Nephron progenitor cell (in vitro differentiated cells): ENCODE data around the gene PGAP6.

Source experiments
- DNase-seq: peaks from one replicate; pipeline ENCODE4 v3.0.0; 2021
- H3K27ac Mint-ChIP-seq: 2 replicates; pipeline ENCODE4 v1.8.0; 2021; ENCODE audit warnings: mild to moderate bottlenecking, moderate library complexity, mixed read lengths
- H3K27me3 Mint-ChIP-seq: 2 replicates; pipeline ENCODE4 v1.8.0; 2021; ENCODE audit warnings: mild to moderate bottlenecking, low read depth, mixed read lengths; ENCODE audit not compliant: poor library complexity
- H3K36me3 Mint-ChIP-seq: 2 replicates; pipeline ENCODE4 v1.8.0; 2021; ENCODE audit warnings: low read depth, mixed read lengths
- H3K4me1 Mint-ChIP-seq: 2 replicates; pipeline ENCODE4 v1.8.0; 2021; ENCODE audit warnings: mixed read lengths
- H3K4me3 Mint-ChIP-seq: 2 replicates; pipeline ENCODE4 v1.8.0; 2021; ENCODE audit warnings: mild to moderate bottlenecking, moderate library complexity, mixed read lengths
- H3K9me3 Mint-ChIP-seq: 2 replicates; pipeline ENCODE4 v1.8.0; 2021; ENCODE audit warnings: mild to moderate bottlenecking, moderate library complexity, mixed read lengths
- TF ChIP-seq, protein P1 (sequence below): fragments of 200-600 bp; sonication (generic); IDR thresholded peaks from 2 replicates; pipeline ENCODE4 v1.5.0; 2021; ENCODE audit warnings: antibody characterized with exemption

The PGAP6 gene

DNA sequence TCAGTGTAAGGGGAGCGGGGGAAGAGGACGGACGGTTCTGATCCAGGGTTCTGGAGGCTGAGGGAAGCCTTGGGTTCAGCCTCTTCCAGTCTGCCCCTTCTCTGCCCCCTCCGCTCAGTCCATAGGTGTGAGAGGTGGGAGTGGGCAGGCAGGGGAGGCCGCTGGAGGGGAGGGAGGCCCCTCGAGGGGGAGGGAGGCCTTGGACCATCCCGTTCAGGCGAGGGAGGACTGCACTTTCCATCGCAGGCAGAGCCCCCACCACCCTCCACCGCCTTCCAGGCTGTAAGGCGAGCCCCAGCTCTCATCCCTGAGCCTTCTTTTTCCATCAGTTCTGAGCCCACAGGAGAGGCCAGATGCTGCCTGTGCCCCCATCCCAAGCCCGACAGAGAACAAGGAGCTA lies 25.0 kb downstream of the PGAP6 start:
- TF ChIP-seq, protein P1, sequence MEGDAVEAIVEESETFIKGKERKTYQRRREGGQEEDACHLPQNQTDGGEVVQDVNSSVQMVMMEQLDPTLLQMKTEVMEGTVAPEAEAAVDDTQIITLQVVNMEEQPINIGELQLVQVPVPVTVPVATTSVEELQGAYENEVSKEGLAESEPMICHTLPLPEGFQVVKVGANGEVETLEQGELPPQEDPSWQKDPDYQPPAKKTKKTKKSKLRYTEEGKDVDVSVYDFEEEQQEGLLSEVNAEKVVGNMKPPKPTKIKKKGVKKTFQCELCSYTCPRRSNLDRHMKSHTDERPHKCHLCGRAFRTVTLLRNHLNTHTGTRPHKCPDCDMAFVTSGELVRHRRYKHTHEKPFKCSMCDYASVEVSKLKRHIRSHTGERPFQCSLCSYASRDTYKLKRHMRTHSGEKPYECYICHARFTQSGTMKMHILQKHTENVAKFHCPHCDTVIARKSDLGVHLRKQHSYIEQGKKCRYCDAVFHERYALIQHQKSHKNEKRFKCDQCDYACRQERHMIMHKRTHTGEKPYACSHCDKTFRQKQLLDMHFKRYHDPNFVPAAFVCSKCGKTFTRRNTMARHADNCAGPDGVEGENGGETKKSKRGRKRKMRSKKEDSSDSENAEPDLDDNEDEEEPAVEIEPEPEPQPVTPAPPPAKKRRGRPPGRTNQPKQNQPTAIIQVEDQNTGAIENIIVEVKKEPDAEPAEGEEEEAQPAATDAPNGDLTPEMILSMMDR = no peak
- Mint-ChIP-seq H3K27ac (no peak overlapping the region), H3K4me1 (peaks cover 17% of the 10 kb centered on the region), H3K36me3 (no peaks in the 10 kb centered on the region), H3K4me3 (no peak overlapping the region), H3K9me3 (no peaks in the 10 kb centered on the region), H3K27me3 (peaks cover 8% of the 10 kb centered on the region)
- no peak for DNase-seq

DNA sequence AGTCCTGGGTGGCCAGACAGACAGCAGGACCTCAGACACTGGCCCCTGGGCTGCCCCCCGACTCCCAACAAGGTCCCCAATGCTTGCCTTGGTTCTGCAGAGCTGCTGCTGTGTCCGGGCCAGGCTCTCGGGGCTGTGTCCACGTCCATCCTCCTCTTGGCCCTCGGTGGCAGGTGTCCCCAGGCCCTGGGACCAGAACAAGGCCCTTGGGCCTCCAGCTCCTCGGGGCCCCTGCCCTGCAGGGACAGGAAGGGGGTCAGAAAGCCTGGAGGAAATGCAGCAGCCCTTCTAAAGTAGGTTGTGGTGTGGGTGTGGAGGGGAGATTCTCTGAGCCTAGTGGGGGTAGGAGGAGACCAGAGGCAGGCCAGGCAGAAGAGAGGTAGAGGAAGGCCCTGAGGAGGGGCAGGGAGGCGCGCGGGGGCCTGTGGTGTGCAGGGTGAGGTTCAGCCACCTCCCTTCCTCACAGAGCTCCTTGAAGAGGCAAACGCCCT lies 26.8 kb downstream of the PGAP6 start:
- H3K9me3 Mint-ChIP-seq = no peaks in the 10 kb centered on the region
- peak overlapping the region; percentile 89 for H3K27ac Mint-ChIP-seq
- TF ChIP-seq, protein P1 = no peak
- no peak overlapping the region for H3K4me3 Mint-ChIP-seq
- DNase-seq = no peak
- peaks cover 30% of the 10 kb centered on the region for H3K4me1 Mint-ChIP-seq
- peaks cover 6% of the 10 kb centered on the region for H3K36me3 Mint-ChIP-seq
- H3K27me3 Mint-ChIP-seq = peaks cover 8% of the 10 kb centered on the region

DNA sequence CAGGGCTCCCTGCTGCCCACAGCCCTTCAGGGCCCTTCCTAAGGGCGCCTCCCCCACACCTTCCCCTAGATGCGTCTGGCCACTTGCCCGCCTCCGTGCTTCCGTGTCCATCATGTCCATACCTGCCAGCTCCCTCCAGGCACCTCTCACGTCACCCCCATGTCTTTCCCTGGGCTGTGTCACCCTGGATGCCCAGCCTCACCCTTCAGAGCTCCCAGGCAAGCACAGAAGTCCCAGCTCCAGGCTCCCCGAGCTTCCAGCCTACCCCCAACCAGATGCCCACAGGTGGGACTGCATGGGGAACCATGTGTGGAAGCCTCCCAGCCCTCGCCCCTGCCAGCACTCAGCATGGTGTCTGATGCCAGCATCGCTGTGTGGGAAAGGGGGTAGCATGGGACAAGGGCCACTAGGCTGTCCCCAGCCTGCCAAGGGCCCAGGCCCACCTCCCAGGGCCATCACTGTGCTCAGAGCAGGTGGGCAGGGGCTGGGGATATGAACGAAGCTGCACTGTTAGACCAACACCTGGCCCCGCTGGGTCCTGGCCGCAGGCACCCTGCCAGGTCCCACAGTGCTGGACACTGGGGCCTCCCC lies 27.4 kb downstream of the PGAP6 start:
- Mint-ChIP-seq H3K36me3 (peaks cover 6% of the 10 kb centered on the region), H3K27ac (no peak overlapping the region), H3K4me1 (peaks cover 37% of the 10 kb centered on the region), H3K27me3 (peaks cover 8% of the 10 kb centered on the region), H3K4me3 (peak overlapping the region; percentile 34), H3K9me3 (no peaks in the 10 kb centered on the region)
- no peak for DNase-seq
- TF ChIP-seq, protein P1 = no peak

DNA sequence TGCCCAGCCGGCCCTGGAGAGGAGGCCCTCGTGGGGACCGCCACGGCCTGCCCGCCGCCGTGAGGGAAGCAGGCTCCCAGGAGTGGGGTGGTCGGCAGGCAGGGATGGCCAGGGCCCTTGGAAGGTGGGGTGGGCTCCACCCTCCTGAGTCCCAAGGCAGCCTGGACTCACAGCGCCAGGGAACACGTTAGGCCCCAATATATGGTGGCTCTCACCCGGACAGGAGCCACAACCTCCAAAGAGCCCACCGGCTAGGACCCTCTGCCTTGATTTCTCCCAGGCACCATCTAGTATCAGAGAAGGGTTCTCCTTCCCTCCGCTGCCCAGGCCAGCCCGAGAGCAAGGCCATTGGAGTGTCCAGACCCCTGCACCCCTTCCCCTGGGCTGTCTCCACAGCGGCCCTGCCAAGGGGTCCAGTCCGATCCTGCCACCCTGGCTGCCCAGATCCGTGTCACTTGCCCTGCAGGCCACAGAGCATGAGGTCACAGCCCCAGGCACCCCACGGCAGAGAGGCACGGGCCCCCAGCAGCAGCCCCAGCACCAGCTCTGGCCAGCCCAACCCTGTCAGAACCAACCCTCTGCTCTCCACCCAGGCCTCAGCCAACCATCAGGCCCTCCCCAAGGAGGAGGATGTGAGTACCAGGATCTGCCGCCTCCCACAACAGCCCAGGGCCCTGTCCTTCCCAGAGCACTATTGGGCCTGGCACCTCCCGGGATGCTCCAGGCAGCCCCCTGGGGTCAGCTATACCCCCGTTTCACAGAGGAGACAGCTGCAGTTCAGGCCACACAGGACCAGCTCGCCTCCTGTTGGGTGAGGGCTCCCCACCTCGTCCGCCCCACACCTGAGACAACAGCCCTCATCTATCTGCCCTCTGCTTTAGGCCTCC lies 28.1 kb downstream of the PGAP6 start:
- H3K27me3 Mint-ChIP-seq = peaks cover 8% of the 10 kb centered on the region
- peak overlapping the region; percentile 34 for H3K4me3 Mint-ChIP-seq
- no peak overlapping the region for H3K27ac Mint-ChIP-seq
- no peak for DNase-seq
- TF ChIP-seq, protein P1 = no peak
- H3K4me1 Mint-ChIP-seq = peaks cover 44% of the 10 kb centered on the region
- peaks cover 6% of the 10 kb centered on the region for H3K36me3 Mint-ChIP-seq
- H3K9me3 Mint-ChIP-seq = no peaks in the 10 kb centered on the region

DNA sequence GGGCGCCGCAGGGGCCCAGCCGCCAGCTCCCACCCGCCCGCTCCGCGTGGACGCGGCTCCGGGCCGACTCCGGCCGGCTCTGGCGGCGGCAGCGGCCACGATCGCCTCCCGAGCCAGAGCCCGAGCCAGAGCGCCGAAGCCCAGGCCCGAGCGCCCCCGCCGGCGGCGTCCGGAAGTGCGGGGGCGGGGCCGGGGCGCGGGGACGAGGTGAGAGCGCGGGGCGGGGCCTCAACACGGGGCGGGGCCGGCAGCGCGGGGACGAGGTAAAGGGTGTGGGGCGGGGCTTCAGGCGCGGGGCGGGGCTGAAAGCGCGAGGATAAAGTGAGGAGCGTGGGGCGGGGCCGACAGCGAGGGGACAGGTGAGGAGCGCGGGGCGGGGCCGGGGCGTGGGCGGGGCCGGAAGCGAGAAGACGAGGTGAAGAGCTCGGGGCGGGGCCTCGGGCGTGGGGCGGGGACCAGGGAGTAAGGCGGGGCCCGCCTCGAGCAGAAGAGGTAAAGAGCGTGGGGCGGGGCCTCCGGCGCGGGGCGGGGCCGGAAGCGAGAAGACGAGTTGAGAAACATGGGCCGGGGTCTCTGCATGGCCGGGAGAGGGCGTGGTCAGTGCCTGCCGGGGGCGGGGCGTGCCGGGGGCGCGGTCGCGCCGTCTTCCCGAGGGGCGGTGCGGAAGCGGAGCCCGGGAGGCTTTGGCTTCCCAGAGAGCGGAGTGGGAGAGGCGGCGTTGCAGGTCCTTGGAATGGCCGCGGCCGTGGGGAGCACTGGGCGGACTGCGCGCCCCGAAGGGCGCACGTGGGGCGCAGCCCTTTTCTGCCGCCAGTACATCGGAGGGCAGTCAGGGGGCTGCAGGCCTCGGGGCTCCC lies 29.0 kb downstream of the PGAP6 start, which contains the start of gene AXIN1:
AXIN1 (minus strand) TSS at position 177 of the 857 bp plus-strand sequence. CDS start 5,698 bp downstream, outside the sequence.
- Mint-ChIP-seq H3K27me3 (peaks cover 8% of the 10 kb centered on the region), H3K4me1 (peaks cover 50% of the 10 kb centered on the region), H3K27ac (peak within 1 kb of the TSS; percentile 83), H3K36me3 (peaks cover 6% of the 10 kb centered on the region), H3K9me3 (no peaks in the 10 kb centered on the region), H3K4me3 (peak within 1 kb of the TSS; percentile 89)
- DNase-seq = peak; percentile 100
- TF ChIP-seq, protein P1 = no peak
